GM10847 (cell line): ENCODE results near the gene CTNNBL1.

Source experiments
- POLR2A ChIP-seq: IDR thresholded peaks from 2 replicates; pipeline ENCODE4 v1.6.1; 2011; ENCODE audit not compliant: insufficient read length; ENCODE audit errors: extremely low read depth

The CTNNBL1 gene

DNA sequence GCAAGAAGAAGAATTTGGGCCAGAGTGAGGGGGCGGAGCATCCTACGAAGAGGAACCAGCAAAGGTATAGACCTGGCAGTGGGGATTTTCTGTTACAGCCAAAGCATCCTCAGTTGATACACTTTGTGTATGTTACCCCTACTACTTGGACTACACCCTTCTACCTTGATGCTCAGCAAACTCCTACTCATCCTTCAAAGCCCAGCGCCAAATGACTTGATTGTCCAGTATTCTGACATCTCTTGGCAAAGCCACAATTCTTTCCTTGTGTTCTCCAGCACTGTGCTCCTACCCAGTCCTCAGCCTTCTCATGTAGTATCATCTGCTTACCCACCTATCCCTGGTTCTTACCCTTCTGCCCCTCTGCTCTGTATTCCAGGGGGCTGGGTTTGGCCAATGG, 21.7 kb upstream of the CTNNBL1 start:
- TF ChIP-seq POLR2A, result no peak

DNA sequence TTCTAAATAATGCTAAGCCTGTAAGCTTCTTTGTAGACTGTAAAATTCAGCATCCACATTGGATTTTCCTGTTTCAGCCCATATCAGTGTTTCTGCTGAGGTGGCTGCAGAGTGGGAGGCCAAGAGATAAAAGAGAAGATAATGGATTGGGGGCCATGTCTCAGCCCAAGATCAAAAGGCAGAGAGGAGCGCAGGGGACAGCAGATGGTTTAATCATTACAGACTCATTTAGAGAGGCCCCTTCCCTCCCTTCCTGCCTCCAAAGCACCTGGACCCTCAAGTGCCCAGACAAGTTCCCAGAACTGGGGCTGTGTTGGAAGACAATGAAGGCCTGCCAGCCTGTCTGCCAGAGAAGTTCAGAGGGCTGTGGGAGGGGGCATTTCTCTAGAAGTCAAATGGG, 20.4 kb upstream of the CTNNBL1 start:
- no peak for TF ChIP-seq POLR2A

DNA sequence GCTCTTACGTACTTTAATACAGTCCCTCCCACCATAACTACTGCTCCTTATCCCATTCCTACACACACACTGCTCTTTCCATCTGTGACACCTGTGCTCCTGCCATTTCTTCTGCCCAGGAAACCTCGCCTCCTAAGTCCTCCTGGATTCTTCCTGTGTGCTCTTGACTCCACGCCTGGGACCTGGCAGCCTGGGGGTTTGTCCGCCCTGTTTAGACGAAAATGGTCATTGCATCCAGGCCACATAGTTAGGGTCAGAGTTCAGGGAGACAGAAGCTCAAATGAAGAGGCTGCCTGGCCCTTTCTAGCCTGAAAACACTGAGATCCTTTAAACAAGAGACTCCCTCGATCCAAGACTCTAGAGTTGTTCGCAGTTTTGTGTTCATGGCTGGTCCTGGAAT, 17.4 kb upstream of the CTNNBL1 start:
- TF ChIP-seq POLR2A, result no peak

DNA sequence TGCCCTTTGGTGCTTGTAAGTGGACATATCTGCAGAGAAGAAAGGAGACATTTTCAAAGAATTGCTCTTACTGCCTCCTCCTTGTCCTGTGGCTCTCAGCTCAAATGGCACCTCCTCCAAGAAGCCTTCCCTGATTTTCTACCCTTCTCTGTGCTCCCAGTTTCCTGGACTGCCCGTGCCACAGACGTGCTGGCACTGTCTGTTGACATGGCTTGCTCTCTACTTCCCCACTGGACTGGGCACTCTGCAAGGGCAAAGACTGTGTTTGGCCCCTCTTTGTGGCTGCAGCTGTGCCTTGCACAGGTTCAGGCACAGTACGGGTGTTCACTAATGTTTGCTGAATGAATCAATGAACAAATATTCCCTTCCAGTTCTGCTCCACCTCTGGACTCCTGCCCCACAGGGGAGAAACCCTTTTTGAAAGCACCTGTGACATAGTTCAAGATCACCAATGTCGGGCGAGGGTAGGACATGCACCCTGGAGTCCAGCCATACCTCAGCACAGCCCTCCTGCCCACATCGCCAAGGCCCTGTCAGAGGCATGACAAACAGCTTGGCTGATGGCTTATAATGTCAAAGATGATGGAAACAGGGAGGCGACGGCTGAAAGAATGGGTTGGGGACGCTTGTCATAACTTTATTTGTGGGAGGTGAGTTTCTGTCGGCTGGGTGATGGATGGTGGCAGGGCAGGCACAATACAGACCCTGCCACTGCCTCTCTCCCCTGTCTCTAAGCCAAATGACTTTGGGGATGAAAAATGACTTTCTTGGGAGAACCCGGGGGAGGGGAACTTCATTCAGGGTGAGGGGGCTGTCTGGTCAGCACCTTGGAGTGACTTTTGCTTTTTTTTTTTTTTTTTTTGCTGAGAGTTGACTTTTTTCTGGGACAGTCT, 15.6 kb upstream of the CTNNBL1 start:
- TF ChIP-seq POLR2A, result no peak

- TF ChIP-seq POLR2A, result no peak
These were observed 13.4 kb upstream of the CTNNBL1 start for GRCh38 chr20:37680420-37680819.

DNA sequence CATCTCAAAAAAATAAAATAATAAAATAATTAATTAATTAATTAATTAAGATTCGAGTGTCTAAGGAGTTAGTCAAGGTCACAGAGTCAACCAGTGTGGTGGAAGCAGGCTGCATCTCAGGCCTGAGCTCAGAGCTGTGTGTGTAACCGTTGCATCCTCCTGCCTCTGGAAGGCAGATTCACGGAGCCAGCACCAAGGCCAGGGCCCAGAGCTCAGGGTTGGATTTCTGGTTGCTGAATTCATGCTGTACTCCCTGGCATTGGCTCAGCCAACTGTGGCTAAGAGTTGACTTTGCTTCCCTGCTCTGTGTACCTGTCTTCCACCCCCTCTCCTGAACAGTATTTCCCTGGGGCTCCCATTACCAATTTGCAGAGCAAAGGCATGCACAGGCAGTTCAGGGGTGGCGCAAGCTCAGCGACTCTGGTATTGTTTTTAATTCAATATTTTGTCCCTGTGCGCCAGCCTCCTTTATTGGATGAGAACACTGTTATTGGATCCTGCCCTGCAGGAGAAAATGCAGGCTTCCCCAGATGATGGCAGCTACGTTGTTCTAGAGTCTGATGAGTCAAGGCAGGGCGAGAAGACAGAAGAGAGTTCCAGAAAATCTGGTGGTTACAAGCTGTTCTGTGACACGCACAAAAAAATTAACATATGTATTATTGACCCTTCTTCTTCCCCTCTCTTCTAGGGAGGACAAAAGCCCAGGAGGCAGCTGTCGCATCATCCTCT, 12.3 kb upstream of the CTNNBL1 start:
- TF ChIP-seq POLR2A, result no peak

DNA sequence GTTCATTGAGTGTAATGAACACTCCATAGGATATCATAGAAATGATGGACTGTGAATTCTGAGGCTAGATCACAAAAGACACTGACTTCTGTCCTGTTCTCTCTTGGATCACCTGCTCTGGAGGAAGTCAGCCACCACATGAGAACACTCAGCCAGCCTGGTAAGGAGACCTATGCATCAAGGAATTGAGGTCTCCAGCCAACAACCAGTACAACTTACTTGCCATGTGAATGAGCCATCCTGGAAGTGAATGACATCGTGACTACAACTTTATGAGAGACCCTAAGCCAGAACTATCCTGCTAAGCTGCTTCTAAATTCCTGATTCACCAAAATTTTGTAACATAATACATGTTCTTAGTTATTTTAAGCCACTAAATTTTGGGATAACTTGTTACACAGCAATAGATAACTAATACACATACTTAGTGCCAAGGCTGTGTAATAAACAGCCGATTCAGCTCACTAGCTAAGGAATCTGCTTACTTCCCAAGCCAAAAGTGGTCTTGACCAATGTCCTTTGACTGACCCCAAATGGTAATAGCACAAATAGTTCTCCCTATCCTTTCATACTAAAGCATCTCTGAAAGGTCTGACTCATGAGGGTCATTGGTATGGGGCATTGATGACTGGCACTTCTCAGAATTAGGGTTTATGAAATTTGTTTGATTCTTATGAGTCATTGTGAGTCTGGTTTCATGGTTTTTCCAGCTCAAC, 6.9 kb upstream of the CTNNBL1 start:
- TF ChIP-seq POLR2A, result no peak

- no peak for TF ChIP-seq POLR2A
These were observed 6.4 kb upstream of the CTNNBL1 start for GRCh38 chr20:37687478-37687805.

DNA sequence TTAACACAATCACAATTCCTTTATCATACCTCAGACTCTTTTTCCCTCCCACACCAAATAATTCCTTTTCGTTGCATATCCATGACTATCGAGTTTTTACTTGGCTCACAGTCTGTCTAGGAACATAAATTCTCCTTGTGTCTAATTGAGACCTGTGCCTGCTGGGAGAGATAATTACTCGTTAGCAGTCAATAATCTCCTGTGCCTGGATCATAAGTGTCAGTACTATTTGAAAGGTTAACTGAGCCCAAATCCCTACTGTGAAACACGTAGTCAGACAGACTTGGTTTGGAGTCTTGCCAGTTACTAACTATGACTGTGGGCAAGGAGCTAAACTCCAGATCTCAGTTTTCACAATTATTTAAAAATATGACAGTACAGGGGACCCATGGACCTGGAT, 5.7 kb upstream of the CTNNBL1 start:
- no peak for TF ChIP-seq POLR2A

GRCh38 chr20:37690626-37691369, 3.0 kb upstream of the CTNNBL1 start:
- no peak for TF ChIP-seq POLR2A

GRCh38 chr20:37692459-37693166, 1.2 kb upstream of the CTNNBL1 start:
- TF ChIP-seq POLR2A, result no peak

- no peak for TF ChIP-seq POLR2A
These were observed 592 bp upstream of the CTNNBL1 start for GRCh38 chr20:37693242-37693634.

GRCh38 chr20:37695684-37696342, 2.0 kb downstream of the CTNNBL1 start:
- no peak for TF ChIP-seq POLR2A

DNA sequence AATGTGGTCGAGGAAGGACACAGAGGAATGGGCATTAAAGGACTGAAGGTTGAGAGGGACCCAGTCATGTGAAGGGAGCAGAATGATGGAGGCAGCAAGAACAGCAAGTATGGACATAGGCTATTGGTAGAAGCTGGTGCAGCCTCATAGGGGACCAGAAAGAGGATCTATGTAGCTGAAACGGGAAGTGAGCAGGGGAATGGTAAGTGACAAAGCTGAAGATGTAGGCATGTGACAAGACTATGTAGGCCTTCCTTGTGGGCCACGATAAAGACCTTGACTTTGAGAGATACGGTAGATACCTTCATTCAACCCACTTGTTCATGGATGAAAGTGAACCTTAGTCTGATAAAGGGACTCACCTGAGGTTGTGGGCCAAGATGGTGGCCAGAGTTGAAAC, 3.5 kb downstream of the CTNNBL1 start:
- TF ChIP-seq POLR2A, result no peak
